Thoracic aorta (tissue), 2 donors: ENCODE results near the gene CYB5A. TPM values are rescaled to one million over a fixed set of nuclear protein-coding genes. Genes with fewer than 3 reads are reported as not detected.
"Not testable (repeated sequence)": the region's sequence is repeated elsewhere in the genome, so short reads cannot be mapped to it uniquely, and the experiment has no call there.

Source experiments
- ATAC-seq: fragments of 150-250 bp; one replicate; pipeline ENCODE4 v1.8.0; 2017; ENCODE audit warnings: low read depth; ENCODE audit not compliant: insufficient number of reproducible peaks, low FRiP score
- DNase-seq: peaks from one replicate; pipeline ENCODE4 v3.0.0-alpha.2; 2020; ENCODE audit warnings: low spot score
- H3K27ac ChIP-seq, 2 donors: fragments of 200-600 bp; sonication (generic); 1 replicate in 1 of 2; 2 replicates in 1 of 2; pipeline ENCODE4 v1.5.1; 2016; ENCODE audit warnings: mild to moderate bottlenecking in 2 of 2, moderate library complexity in 2 of 2
- H3K27me3 ChIP-seq: fragments of 200-600 bp; sonication (generic); replicated peaks from 2 replicates; pipeline ENCODE4 v1.6.0; 2016; ENCODE audit warnings: mild to moderate bottlenecking; ENCODE audit not compliant: insufficient read depth
- H3K36me3 ChIP-seq: fragments of 200-600 bp; sonication (generic); one replicate; pipeline ENCODE4 v1.5.1; 2016
- H3K4me1 ChIP-seq, 2 donors: fragments of 200-600 bp; sonication (generic); 1 replicate in 1 of 2; 2 replicates in 1 of 2; pipeline versions ENCODE4 v1.5.1 to v1.6.0; 2016; ENCODE audit warnings: low read depth in 2 of 2, mild to moderate bottlenecking in 1 of 2; ENCODE audit not compliant: control insufficient read depth in 1 of 2
- H3K4me3 ChIP-seq: fragments of 200-600 bp; sonication (generic); 2 replicates; pipeline ENCODE4 v1.5.1; 2016; ENCODE audit warnings: mild to moderate bottlenecking
- H3K9me3 ChIP-seq: fragments of 200-600 bp; sonication (generic); 2 replicates; pipeline ENCODE4 v1.5.1; 2016
- total RNA-seq, 2 donors: library from RNA; depleted of rRNA; stranded (reverse); fragments of >200 nt; gene quantifications; one replicate each; pipeline versions ENCODE4 v1.1.0 to v1.2.3, GENCODE V29; 2016
- TF ChIP-seq, protein P1 (sequence below): fragments of 200-600 bp; sonication (generic); IDR thresholded peaks from one replicate; pipeline ENCODE4 v1.5.1; 2019; ENCODE audit warnings: antibody characterized with exemption

CYB5A gene
- total RNA-seq, 2 donors from 2014 or later: 57.0 to 121 TPM

DNA sequence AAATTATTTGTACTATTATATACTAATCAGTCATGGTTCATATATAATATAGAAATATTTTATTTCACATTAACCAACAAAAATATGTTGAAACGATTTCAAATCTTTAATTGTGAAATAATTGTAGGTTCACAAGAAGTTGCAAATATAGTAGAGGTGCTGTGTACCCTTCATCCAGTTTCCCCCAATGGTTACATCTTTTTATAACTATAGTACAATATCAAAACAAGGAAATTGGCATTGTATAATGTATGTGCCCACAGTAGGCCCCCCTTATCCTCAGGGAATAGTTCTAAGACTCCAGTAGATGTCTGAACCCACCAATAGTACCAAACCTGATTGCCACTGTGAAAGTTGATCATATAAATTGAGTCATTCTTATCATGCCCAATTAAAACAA, 7.4 kb upstream of the CYB5A start:
- H3K27ac ChIP-seq: no peak overlapping the region
- TF ChIP-seq, protein P1, sequence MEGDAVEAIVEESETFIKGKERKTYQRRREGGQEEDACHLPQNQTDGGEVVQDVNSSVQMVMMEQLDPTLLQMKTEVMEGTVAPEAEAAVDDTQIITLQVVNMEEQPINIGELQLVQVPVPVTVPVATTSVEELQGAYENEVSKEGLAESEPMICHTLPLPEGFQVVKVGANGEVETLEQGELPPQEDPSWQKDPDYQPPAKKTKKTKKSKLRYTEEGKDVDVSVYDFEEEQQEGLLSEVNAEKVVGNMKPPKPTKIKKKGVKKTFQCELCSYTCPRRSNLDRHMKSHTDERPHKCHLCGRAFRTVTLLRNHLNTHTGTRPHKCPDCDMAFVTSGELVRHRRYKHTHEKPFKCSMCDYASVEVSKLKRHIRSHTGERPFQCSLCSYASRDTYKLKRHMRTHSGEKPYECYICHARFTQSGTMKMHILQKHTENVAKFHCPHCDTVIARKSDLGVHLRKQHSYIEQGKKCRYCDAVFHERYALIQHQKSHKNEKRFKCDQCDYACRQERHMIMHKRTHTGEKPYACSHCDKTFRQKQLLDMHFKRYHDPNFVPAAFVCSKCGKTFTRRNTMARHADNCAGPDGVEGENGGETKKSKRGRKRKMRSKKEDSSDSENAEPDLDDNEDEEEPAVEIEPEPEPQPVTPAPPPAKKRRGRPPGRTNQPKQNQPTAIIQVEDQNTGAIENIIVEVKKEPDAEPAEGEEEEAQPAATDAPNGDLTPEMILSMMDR: no peak
- DNase-seq (no peak), ATAC-seq (no peak)
- H3K9me3 ChIP-seq: no peaks in the 10 kb centered on the region
- no peaks in the 10 kb centered on the region for H3K27me3 ChIP-seq
- H3K36me3 ChIP-seq: no peaks in the 10 kb centered on the region
- no peak overlapping the region for H3K4me3 ChIP-seq
- H3K4me1 ChIP-seq: no peaks in the 10 kb centered on the region

DNA sequence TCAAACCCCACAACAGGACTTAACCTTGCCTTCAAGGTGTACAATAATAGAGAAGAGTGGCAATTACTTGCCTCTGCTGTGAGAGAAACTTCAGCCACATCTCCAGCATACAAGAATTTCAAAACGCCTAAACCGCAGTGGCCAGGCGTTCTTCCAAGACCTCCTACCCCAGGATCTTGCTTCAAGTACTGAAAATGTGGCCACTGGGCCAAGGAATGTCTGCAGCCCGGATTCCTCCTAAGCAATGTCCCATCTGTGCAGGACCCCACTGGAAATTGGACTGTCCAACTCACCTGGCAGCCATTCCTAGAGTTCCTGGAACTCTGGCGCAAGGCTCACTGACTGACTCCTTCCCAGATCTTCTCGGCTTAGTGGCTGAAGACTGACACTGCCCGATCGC, 2.8 kb upstream of the CYB5A start:
- no peak overlapping the region for H3K27ac ChIP-seq
- no peak overlapping the region for H3K4me3 ChIP-seq
- no peaks in the 10 kb centered on the region for H3K27me3 ChIP-seq
- no peak for DNase-seq
- ATAC-seq: no peak
- peaks cover 0 to 11% of the 10 kb centered on the region in 2 donors for H3K4me1 ChIP-seq
- H3K36me3 ChIP-seq: no peaks in the 10 kb centered on the region
- H3K9me3 ChIP-seq: no peaks in the 10 kb centered on the region
- TF ChIP-seq, protein P1: no peak

GRCh38 chr18:74292982-74293381, 1.2 kb upstream of the CYB5A start:
- H3K27me3 ChIP-seq, ATAC-seq, H3K36me3 ChIP-seq, DNase-seq, H3K27ac ChIP-seq, H3K4me3 ChIP-seq, H3K9me3 ChIP-seq: not testable (repeated sequence)
- peaks cover 5 to 23% of the 10 kb centered on the region in 2 donors for H3K4me1 ChIP-seq

GRCh38 chr18:74292541-74292858, 737 bp upstream of the CYB5A start:
- DNase-seq: no peak
- H3K4me3 ChIP-seq: peak overlapping the region; percentile 98
- H3K9me3 ChIP-seq: no peaks in the 10 kb centered on the region
- no peaks in the 10 kb centered on the region for H3K36me3 ChIP-seq
- TF ChIP-seq, protein P1: no peak
- H3K4me1 ChIP-seq: peaks cover 5 to 23% of the 10 kb centered on the region in 2 donors
- H3K27ac ChIP-seq: peak overlapping the region; percentile 24 to 33
- H3K27me3 ChIP-seq: no peaks in the 10 kb centered on the region
- ATAC-seq: no peak

GRCh38 chr18:74291472-74291770, 342 bp downstream of the CYB5A start:
- DNase-seq (no peak), ATAC-seq (no peak)
- no peaks in the 10 kb centered on the region for H3K36me3 ChIP-seq
- peaks cover 5 to 23% of the 10 kb centered on the region in 2 donors for H3K4me1 ChIP-seq
- TF ChIP-seq, protein P1: no peak
- peak overlapping the region in 1 of 2 donors; percentile 22 for H3K27ac ChIP-seq
- no peaks in the 10 kb centered on the region for H3K27me3 ChIP-seq
- no peaks in the 10 kb centered on the region for H3K9me3 ChIP-seq
- peak overlapping the region; percentile 98 for H3K4me3 ChIP-seq

DNA sequence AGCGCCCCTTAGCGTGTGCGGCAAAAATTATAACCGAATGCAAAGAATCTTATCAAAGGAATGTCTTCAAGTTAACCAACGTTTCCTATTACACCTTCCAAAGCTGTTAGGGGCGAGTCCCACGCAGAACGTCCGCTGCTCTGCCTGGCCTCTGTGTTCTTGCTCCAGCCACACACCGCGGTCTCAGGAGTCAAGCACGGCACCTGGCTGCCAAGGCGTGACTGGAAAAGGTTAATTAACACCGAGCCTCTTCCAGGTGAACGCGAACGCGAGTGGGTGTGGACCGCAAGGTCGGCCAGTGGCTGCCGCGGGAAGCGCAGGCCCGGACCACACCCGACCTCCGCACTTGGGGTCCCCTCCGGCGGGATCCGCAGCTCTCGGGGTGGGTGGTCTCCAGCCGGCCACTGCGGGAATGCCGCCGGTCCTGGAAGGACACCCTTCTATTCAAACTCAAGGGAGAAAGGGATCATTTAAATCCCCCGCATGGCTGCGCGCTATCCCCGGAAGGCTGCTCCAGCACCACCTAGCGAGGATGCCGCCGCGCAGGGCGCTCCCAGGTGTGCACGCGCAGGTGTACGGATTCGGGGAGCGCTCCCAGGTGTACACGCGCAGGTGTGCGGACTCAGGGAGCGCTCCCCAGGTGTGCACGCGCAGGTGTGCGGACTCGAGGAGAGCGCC, 830 bp downstream of the CYB5A start:
- ATAC-seq: no peak

More for the DNA sequence above, 830 bp downstream of the CYB5A start:
- Histone ChIP-seq H3K4me1 (peaks cover 5 to 23% of the 10 kb centered on the region in 2 donors), H3K27me3 (no peaks in the 10 kb centered on the region), H3K4me3 (peak overlapping the region; percentile 98), H3K36me3 (no peaks in the 10 kb centered on the region), H3K27ac (no peak overlapping the region), H3K9me3 (no peaks in the 10 kb centered on the region)
- TF ChIP-seq, protein P1: no peak
- DNase-seq: no peak
